CD4-positive, alpha-beta T cell (primary cell): ENCODE data around the gene TAC4. TPM values are rescaled to one million over a fixed set of nuclear protein-coding genes. Genes with fewer than 3 reads are reported as not detected.

ENCODE experiments used
- ATAC-seq: fragments of 200-7000 bp; cut with Tn5 transposase; one replicate; pipeline ENCODE4 v1.10.0; 2022; ENCODE audit warnings: mild to moderate bottlenecking; ENCODE audit not compliant: poor library complexity
- CTCF ChIA-PET: fragments of 350-600 bp; sonication (Branson Sonifier 250); formaldehyde crosslinking; loops from one replicate; lab custom pipeline; 2021; ENCODE audit warnings: antibody characterized with exemption, inconsistent platforms; lab: Charles Lee
- POLR2A ChIA-PET: fragments of 350-600 bp; sonication (Branson Sonifier 250); formaldehyde crosslinking; loops from one replicate; lab custom pipeline; 2021; ENCODE audit warnings: antibody characterized with exemption, inconsistent platforms; lab: Charles Lee
- DNase-seq, 14 experiments: peaks; one replicate each; pipeline ENCODE4 v3.0.0-alpha.2; 2013 to 2020; ENCODE audit warnings: mixed read lengths in 2 of 14
- H3K27ac ChIP-seq, 2 donors: one replicate each; pipeline versions ENCODE4 v1.5.1 to v1.7.0; 2013; ENCODE audit warnings: low read length in 2 of 2, low read depth in 1 of 2, mild to moderate bottlenecking in 1 of 2
- H3K27me3 ChIP-seq, 2 experiments: 1 replicate in 1 of 2; 2 replicates in 1 of 2; pipeline versions ENCODE4 v1.6.1 to v1.7.0; 2013; ENCODE audit warnings: low read length in 2 of 2, control low read depth in 1 of 2, mild to moderate bottlenecking in 1 of 2, moderate library complexity in 1 of 2; ENCODE audit not compliant: insufficient read depth in 2 of 2, control insufficient read depth in 1 of 2
- H3K36me3 ChIP-seq: one replicate; pipeline ENCODE4 v1.6.1; 2013; ENCODE audit warnings: low read length, control low read depth; ENCODE audit not compliant: insufficient read depth
- H3K4me1 ChIP-seq: one replicate; pipeline ENCODE4 v1.6.1; 2013; ENCODE audit warnings: low read length, control low read depth; ENCODE audit not compliant: insufficient read depth
- H3K4me3 ChIP-seq: one replicate; pipeline ENCODE4 v1.5.1; 2013; ENCODE audit warnings: mild to moderate bottlenecking, low read length, moderate library complexity
- H3K9me3 ChIP-seq, 2 experiments: 1 replicate in 1 of 2; 2 replicates in 1 of 2; pipeline versions ENCODE4 v1.6.1 to v1.7.0; 2013; ENCODE audit warnings: low read length in 2 of 2, mild to moderate bottlenecking in 2 of 2, control low read depth in 1 of 2, moderate library complexity in 1 of 2; ENCODE audit not compliant: control insufficient read depth in 1 of 2, insufficient read depth in 1 of 2
- H3K27ac Mint-ChIP-seq: one replicate; pipeline ENCODE4 v1.8.0; 2020; ENCODE audit warnings: mixed read lengths
- H3K27me3 Mint-ChIP-seq: one replicate; pipeline ENCODE4 v1.8.0; 2021; ENCODE audit warnings: mixed read lengths
- H3K36me3 Mint-ChIP-seq: one replicate; pipeline ENCODE4 v1.8.0; 2021; ENCODE audit warnings: low read depth, mixed read lengths
- H3K4me1 Mint-ChIP-seq: one replicate; pipeline ENCODE4 v1.8.0; 2021; ENCODE audit warnings: low read depth, mixed read lengths
- H3K4me3 Mint-ChIP-seq: one replicate; pipeline ENCODE4 v1.8.0; 2020; ENCODE audit warnings: mild to moderate bottlenecking, mixed read lengths
- H3K9me3 Mint-ChIP-seq: one replicate; pipeline ENCODE4 v1.8.0; 2020; ENCODE audit warnings: mixed read lengths
- intact Hi-C, 2 experiments: fragments of 100-400 bp; cut with DNase I in 1 of 2; cut with micrococcal nuclease in 1 of 2; formaldehyde crosslinking; loops; one replicate each; pipeline versions ENCODE4 v1.15.1 to v1.9.0; 2023 to 2025; cut with DNase I, micrococcal nuclease
- total RNA-seq, 174 experiments: library from RNA in 2 of 174; stranded (reverse) in 2 of 174; gene quantifications; one replicate each; pipeline ENCODE4 v1.2.3 and lab custom pipeline; 2021 to 2026
- TF ChIP-seq, protein P1 (sequence below): fragments of 200-600 bp; IDR thresholded peaks from one replicate; pipeline ENCODE4 v1.8.0; 2022; ENCODE audit warnings: antibody characterized with exemption, mild to moderate bottlenecking

The TAC4 gene
- total RNA-seq, 2 experiments from 2014 or later: not detected

DNA sequence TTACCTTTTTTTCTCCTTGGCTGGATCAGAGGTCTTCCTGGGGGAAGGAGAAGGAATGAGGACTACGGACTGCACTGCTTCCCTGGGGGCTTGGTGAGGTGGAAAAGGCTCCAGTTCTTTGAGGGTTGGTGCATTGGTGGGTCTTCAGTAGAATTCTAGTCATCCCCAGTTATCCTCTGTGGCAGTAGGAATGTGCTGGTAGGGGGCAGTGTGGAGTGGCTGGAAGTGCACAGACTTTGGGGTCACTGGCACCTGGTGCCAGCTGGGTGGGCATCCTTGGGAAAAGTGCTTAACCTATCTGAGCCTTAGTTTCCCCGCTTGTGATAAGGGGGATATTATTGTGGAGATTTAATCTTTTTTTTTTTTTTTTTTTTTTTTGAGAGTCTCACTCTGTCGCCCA, 6.3 kb downstream of the TAC4 start:
- H3K4me1 Mint-ChIP-seq: peaks cover 15% of the 10 kb centered on the region
- no peaks in the 10 kb centered on the region for H3K9me3 Mint-ChIP-seq

DNA sequence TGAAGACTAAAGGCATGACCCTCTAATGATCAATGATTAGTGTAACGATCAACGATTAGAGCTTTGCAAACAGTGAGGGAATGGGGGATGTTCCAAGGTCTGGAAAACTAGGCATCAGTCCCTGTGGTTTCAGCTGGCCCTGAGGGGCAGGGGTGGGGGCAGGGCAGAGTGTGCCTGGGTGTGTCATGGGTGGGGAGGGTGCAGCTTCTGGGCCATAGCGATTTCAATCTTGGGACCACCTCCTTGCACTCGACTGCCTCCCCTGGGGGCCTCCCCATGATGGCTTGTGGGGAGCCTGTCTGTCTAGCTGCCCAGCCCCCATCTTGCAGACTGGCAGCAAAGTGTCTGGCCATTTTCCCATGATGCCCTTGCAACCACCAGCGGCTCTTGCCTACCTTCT, 8.4 kb downstream of the TAC4 start:
- Histone ChIP-seq H3K27ac (no peak overlapping the region), H3K9me3 (no peaks in the 10 kb centered on the region), H3K36me3 (peaks cover 25% of the 10 kb centered on the region), H3K4me1 (no peaks in the 10 kb centered on the region), H3K27me3 (no peaks in the 10 kb centered on the region), H3K4me3 (no peak overlapping the region)
- DNase-seq (no peak), ATAC-seq (no peak)
- TF ChIP-seq, protein P1, sequence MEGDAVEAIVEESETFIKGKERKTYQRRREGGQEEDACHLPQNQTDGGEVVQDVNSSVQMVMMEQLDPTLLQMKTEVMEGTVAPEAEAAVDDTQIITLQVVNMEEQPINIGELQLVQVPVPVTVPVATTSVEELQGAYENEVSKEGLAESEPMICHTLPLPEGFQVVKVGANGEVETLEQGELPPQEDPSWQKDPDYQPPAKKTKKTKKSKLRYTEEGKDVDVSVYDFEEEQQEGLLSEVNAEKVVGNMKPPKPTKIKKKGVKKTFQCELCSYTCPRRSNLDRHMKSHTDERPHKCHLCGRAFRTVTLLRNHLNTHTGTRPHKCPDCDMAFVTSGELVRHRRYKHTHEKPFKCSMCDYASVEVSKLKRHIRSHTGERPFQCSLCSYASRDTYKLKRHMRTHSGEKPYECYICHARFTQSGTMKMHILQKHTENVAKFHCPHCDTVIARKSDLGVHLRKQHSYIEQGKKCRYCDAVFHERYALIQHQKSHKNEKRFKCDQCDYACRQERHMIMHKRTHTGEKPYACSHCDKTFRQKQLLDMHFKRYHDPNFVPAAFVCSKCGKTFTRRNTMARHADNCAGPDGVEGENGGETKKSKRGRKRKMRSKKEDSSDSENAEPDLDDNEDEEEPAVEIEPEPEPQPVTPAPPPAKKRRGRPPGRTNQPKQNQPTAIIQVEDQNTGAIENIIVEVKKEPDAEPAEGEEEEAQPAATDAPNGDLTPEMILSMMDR: no peak
- Mint-ChIP-seq H3K27me3 (no peaks in the 10 kb centered on the region), H3K4me1 (peaks cover 5% of the 10 kb centered on the region), H3K27ac (no peak overlapping the region), H3K9me3 (no peaks in the 10 kb centered on the region), H3K36me3 (peaks cover 46% of the 10 kb centered on the region), H3K4me3 (no peak overlapping the region)
- CTCF ChIA-PET: no interaction called here
- intact Hi-C loops: no loop called here
- POLR2A ChIA-PET: no interaction called here

More for the DNA sequence above, 6.3 kb downstream of the TAC4 start:
- no peak overlapping the region for H3K27ac Mint-ChIP-seq
- Histone ChIP-seq H3K27me3 (no peaks in the 10 kb centered on the region), H3K9me3 (no peaks in the 10 kb centered on the region), H3K27ac (no peak overlapping the region), H3K4me3 (no peak overlapping the region), H3K4me1 (peaks cover 12% of the 10 kb centered on the region), H3K36me3 (peaks cover 15% of the 10 kb centered on the region)
- H3K36me3 Mint-ChIP-seq: peaks cover 36% of the 10 kb centered on the region
- no peak overlapping the region for H3K4me3 Mint-ChIP-seq
- TF ChIP-seq, protein P1: no peak
- no peak for ATAC-seq
- H3K27me3 Mint-ChIP-seq: no peaks in the 10 kb centered on the region
- intact Hi-C loops: no loop called here
- no peak for DNase-seq
- CTCF ChIA-PET: no interaction called here
- POLR2A ChIA-PET: no interaction called here

DNA sequence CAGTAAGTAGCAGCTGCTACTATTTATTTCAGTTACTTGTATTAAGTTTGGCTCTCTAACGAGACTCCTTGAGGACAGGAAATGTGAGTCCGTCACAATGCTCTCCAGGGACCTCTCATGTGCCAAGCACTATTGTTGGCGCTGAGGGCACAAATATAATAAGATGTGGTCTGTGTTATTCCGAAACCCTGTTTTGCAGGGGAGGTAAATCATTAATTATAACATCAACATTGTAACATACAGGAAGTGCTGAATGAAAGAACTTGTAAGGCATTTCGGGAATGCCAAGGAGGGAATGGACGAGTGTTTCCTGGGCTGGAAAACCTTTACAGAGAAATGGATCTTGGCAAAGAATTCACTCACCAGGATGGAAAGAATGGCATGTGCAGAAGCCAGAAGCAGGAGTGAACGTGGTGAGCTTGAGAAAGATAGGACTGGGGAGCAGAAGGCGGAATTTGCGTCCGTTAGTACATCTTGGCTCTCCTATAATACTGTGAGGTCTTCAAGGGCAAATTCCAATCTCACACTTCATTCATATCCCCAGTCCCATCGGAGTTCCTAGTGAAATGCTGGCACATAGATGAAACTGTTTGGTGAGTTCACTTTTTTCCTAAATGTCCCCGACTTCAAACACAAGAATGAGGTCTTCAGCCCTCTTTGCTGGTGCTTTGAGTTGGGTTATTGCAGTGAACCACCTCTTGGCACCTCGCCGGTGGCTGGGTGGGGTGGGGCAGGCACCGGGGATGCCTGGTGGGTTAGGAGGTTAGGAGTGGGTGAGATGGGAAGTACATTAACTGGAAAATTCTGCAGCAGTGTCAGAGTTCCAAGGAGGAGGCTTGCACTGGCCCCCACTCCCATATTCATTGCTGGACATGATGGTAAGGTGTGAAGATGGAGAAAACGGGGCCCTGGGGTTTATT, 11.5 kb downstream of the TAC4 start:
- no peaks in the 10 kb centered on the region for H3K9me3 Mint-ChIP-seq
- Histone ChIP-seq H3K27ac (no peak overlapping the region), H3K4me1 (no peaks in the 10 kb centered on the region), H3K4me3 (no peak overlapping the region), H3K27me3 (no peaks in the 10 kb centered on the region), H3K9me3 (no peaks in the 10 kb centered on the region), H3K36me3 (peaks cover 48% of the 10 kb centered on the region)
- TF ChIP-seq, protein P1: no peak
- ATAC-seq (no peak), DNase-seq (no peak)
- H3K27me3 Mint-ChIP-seq: no peaks in the 10 kb centered on the region
- peaks cover 67% of the 10 kb centered on the region for H3K36me3 Mint-ChIP-seq
- POLR2A ChIA-PET: interaction anchor here (0.6 kb wide), 1 partner anchor 10 kb away, joined by 3 read pairs; no protein-coding TSS in a partner anchor
- peak overlapping the region; percentile 14 for H3K27ac Mint-ChIP-seq
- no peaks in the 10 kb centered on the region for H3K4me1 Mint-ChIP-seq
- no peak overlapping the region for H3K4me3 Mint-ChIP-seq
- intact Hi-C loops: no loop called here
- CTCF ChIA-PET: no interaction called here
